Measurements from ENCODE around the gene PIEZO1.

GRCh38 chr16:88796278-88796677, 11.3 kb upstream of the PIEZO1 start:
- TF ChIP-seq CTCF (IDR thresholded peaks at IDR 0.05) (no peak), ZFX (IDR thresholded peaks at IDR 0.05; ENCODE audit: borderline replicate concordance) (no peak)

Data from 22Rv1 (cell line).